IPS-NIHi7 (cell line): Measurements from ENCODE around the gene PLEKHM1.

Source experiments
- DNase-seq: peaks from one replicate; pipeline ENCODE4 v3.0.0; 2012; ENCODE audit warnings: mixed read lengths; ENCODE audit errors: extremely low spot score

PLEKHM1 gene

DNA sequence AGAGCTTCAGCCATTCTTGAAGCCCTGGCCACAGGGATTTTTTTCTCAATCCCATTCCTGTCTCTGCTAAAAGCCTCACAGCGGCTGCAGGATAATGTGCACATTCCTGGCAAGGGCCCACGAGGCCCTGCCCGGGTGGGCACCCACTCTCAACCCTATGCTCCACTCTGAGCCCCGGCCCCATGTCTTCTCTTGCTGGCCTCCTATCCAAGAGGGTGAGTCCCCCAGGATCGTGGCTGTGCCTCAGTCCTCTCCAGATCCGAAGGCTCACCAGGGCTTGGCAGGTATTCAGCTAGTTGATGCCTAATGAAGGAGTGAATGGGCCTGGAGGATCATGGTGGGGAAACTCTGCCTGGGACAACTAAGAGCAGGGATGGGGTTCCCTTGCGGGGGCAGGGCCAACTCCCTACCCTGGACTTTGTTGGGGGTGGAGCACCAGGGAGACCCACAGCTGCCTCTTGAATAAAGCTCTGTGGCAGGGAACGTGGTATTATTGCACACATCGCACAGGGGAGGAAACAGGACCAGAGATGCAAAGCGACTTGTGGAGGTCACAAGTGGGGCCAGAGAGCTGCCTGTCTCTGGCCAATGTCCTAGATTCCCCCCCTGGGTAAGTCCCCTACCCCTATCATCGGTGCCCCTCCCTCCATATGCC lies 63.2 kb downstream of the PLEKHM1 start:
- DNase-seq, result no peak

DNA sequence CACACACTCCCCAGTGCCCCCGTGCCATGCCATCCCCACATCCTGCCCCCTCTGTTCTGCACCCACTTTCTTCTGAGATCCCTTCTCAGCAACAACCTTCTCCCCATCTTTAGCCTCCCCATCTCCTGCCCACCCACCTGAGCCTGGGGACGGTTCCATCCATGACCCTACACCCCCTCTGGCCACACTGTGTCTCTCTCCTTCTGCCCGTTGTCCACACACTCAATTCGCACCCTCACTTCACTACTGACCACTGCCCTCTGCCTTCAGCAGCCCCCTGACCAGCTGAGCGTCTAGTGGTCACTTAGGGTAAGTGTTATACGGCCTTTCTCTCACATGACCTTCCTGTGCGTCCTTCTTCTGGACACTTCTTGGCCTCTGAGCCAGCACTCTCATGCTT lies 64.0 kb downstream of the PLEKHM1 start:
- DNase-seq, result no peak

DNA sequence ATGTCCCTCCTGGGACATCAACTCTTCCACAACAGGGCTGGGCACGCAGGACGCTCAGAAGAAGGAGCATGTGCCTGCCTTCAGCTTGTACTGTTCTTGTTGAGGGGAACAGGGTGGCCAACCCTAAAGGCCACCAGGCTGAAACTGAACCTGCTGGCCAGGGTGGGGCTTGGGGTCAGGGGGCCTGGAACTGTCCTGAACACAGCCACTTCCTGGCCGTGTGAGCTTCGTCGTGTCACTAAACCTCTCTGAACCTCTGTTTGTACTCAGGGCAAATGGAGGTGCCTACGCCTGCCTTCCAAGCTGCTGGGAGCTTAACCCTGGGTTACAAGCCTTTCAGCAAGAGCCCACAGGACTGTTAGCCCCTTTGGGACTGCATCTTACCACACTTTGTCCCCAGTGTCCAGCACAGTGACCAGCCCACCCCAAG lies 64.5 kb downstream of the PLEKHM1 start:
- no peak for DNase-seq

DNA sequence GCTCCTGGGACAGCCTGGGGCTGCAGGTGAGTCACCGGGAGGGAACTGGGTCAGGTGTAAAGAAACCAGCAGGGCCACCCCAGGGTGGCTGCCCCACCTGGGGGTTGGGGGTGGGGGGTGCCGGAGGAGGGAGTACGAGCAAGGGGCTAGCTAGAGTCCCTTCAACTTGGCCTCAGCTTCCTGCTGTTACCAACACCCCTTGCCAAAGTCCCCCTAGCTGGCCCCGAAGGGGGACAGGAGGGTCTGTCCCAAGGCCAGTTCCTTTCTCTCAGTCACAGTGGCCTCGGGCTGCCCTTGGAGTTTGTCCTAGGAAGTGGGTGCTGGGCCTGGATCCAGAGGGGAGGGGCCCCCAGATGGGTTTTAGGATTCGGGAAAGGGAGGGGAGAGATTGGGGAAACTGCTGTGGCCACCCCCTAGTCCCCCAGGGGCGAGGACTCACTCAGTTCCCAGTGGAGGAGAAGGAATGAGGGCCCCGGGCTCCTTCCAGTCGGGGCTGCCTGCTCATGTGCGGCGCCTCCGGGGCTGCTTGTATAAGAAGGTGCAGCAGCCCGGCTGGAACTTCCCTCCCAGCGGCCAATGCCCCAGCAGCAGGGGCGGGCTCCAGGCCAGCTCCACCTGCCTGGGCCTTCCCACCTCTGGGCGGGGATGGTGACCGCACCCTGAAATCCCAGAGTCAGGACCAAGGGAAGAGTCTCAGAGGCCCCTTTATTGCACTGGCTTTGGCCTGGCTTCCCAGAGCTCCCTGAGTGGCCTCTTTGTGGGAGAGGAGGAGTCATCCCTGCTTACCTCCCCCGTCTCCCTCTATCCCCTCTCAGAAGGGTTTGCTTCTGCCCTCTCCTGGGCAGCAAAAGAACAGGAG lies 65.2 kb downstream of the PLEKHM1 start:
- peak; percentile 78 for DNase-seq

DNA sequence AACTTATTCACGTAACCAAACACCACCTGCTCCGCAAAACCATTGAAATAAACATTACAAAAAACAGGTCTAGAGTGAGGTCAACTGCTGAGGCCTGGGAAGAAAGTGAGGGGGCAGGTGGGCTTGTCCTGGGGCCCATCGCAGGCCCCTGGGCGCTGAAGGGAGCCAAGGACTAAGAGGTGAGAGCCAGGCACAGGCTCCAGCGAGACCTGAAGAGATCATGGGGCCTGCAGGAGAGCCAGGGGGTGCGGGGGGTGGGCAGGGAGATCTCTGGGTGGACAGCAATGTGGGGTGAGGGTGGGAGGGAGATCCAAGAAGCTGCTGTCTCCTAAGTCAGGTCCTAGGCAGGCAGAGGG lies 65.8 kb downstream of the PLEKHM1 start:
- DNase-seq, result no peak

DNA sequence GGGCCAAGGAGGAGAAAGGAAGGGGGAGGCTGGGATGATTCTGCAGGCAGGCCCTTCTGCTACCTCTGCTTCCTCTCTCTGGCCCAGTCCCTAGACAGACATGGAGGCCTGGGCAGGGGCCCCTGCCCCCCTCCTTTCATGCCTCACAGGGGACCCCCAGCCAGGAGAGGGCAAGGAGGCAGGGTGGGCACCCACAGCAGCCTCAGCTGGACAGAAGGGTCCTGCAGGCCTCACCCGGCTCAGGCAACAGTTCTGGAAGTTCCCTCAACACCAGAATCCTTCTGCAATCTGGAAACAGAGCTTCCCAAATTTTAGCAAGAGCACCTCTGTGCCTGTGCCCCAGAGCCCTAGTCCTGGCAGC lies 66.6 kb downstream of the PLEKHM1 start:
- DNase-seq, result no peak

DNA sequence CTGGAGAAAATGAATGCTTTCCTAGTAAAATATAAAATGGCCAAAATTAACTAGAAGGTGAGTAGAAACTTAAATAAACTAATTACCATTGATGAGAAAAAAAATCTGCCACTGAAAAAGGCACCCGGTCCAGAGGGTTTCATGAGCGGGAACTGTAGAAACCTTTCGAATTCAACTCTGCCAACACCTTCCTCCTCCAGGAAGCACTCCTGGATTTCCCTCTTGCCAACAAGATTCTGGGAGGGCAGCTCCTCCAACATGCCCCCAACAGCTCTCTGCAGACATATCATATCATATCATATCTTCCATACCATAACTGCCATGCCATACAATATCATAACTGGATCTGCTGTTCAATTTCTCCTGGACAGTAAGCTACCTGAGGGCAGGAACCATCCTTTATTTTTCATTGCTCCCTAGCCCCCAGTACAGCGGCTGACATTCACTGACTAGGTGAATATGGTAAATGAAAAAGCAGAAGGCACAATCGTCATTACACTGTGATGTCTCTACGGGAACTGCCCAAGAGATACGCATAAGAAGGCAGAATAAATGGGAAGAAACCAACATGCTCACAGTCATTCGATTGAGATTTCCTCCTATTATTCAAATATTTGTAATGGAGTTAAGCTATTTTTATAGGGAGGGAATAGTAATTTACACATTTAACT lies 67.1 kb downstream of the PLEKHM1 start:
- no peak for DNase-seq

DNA sequence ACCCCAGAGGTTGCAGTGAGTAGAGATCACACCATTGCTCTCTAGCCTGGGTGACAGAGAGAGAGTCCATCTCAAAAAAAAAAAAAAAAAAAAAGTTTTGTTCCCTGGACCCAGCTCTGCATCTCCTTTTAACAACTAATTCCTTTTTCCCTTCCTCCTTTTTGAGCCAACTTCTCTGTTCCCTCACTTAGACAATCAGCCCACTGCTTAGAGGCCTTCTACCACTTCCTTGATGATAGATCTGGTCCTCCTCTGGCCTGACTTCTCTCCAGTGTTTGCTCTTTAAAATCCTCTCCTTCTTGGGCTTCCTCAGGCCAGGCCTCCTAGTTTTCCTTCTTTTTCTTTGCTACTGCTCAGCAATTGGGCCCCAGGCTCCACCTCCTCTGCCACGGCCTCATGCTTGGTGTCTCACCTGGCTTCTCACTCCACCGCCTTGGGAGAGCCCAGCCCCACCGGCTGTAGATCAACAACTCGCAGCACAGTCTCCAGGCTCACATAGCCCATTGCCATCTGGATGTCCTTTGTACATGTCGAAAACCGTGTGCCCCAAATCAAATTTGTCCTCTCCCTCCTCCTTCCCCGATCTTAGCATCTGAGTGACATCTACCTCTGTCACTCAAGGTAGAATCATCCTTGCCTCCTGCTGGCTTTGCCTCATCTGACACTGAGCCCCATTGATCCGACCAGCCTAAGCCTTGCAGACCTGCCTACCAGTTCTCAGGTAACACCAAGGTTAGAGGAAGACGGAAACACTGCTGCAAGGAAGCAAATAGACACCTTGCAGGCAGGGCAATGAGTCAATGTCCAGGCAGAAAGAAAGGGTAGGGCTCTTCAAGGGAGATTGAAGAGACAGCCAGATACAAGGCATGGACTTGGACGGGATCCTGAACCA lies 75.3 kb downstream of the PLEKHM1 start:
- DNase-seq, result no peak

DNA sequence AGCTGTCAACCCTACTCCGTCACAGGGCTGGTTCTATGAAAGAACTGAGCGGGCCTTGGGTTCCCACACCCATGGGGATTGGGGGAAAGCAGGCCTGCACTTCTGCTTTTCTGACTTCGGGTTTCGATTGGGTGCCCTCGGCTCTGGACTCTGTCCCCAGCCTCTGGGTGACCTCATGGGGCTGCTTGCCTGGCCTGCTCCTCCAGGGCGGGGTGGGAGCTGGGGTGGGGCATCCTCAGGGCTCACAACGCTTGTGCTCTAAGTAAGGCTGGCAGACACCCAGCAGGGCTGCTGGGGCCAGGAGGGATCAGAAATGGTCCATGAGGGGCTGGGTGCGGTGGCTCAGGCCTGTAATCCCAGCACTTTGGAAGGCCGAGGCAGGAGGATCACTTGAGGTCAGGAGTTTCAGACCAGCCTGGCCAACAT lies 77.0 kb downstream of the PLEKHM1 start:
- no peak for DNase-seq

DNA sequence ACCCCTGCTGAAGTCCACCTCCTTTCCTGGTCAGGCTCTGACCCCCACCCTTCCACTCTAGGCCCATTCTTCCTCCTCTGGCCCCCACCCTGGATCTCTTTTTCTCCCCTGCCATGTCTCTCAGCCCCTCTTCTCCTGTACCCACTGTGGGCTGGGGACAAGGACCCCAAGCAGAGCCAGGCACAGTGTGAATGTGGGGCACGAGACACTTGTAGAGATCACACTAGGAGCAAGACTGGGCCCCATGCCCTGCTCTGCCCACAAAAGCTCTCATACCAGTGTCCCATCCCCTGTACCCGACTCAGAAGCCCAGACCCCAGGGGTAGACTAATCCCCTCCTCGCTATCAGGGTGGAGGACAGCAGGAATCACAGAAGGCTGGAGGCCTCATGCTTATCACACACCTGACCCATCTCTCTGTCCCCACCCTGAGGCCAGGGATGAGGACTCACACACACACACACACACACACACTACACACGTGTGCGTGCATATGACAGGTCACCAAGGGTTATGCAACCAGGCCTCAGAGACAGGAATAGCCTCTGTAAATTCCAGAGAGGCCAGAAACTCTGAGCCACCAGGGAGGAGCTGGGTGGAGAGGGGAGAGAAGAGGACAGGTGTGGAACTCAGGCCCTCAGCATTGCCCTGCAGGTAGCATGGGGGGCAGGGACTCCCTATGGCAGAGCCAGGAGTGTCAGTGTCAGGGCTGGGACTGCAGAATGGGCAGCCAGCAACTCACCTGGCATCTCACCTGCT lies 79.0 kb downstream of the PLEKHM1 start:
- DNase-seq, result no peak

DNA sequence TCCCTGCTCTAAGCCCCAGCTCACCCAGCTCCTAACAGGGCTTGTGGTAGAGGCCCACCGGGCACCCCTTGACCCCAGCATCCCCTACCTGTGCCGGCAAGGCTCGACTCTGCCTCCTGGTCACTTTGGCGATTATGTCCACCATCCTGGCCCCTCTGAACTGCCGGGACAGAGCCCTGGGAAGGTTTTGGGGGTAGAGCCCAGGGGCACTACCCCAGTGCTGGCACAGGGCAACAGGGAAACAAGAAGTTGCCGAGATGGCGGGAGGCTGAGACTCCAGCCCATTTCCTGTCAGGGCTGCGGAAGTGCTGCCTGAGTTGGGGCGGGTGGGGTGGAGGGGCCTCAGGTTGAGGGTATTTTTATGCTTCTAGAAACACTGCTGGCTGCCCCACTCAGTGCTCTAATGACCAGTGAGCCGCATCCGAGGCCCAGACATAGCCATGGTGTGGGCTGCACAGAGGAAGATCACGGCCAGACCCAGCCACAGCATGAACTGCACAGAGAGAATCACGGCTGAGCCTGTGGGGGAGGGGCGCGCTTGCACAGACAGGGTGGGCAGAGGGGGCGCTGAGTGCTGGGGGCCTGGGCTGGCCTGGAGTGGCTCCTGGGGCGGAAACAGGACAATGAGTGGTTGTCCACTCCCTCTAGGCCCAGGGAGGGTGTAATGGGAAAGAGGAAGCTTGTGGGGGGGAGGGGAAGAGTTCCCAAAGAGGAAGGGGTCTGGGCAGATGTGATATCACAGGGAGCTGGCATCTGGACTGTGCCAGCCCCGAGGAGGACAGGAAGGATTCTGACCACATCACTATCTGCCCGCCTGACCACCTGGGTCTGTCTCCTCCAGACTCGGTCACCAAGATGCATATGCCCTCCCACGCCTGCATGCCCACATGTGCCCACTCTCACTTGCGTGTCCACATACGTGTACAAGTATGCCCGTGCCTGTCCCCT lies 80.1 kb downstream of the PLEKHM1 start:
- no peak for DNase-seq

DNA sequence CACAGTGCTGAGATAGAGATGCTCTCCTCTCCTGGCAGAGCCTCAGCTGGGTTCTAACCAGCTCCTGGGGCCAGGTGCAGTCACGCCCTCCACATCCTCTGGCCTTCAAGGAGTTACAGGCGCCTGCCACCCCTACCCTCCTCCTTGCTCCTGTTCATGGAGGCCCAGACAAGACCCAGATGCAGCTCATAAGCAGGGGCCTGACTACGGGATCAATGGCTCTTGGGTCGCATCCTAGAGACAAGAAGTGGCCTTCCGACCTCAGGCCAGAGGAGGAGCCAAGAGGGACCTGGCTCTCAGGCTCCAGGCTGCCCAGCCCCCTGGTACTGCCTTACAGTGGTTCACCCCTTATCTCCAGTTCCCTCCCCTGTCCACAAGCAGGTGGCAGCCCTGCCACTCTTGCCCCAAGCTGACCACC lies 80.9 kb downstream of the PLEKHM1 start:
- no peak for DNase-seq

DNA sequence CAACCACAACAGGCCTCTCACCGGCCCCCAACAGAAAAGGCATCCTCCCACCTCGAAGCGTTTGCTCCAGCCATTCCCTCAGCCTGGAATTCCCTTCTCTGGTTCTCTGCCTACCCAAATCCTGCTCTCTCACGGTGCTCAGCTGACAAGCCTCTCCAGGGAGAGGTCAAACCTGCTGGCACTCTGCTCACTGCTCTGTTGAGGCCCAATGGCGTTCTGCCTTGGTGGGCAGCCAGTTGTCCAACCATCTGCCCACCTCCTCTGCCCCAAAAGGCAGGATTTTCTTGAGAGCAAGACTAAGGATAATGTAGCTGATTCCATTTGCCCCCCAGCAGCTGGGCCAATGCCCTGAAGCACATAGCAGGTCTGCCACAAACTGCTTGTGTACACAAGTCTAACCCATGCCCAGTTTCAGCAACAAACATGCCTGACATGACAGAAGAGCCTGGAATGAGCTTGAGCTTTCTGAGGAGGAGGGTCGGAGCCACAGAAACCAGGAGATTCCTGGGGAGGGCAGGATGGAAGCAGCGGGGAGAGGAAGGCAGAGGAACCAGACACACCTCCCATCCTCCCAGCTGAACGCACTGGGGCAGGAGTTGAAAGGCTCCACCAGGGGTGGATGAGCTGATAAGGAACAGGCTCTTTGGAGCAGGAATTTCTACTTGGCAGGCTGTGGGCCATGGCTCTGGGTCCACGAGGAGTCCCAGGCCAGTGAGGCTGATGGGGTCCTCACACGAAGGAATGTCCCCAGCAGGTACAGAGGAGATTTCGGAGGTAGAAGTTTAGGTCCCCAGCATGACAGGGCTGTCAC lies 81.7 kb downstream of the PLEKHM1 start:
- DNase-seq, result no peak

DNA sequence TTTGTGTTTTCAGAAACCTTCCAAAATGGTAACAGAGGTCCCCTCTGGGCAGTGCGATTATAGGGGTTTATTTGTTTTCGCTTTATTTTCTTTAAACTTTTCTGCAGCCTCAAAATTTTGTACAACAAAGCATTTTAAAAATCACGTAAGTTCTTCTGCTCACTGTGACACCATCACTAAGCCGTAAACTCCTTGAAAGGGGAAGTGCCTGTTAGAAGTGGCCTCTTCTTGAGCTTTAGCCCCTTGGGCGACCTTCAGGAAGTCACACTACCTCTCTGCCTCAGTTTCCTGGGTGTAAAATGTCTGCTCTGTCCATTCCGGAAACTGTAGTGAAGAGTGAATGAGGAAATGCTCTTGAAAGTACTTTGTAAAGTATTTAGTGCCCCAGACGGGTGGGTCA lies 84.4 kb downstream of the PLEKHM1 start:
- no peak for DNase-seq

DNA sequence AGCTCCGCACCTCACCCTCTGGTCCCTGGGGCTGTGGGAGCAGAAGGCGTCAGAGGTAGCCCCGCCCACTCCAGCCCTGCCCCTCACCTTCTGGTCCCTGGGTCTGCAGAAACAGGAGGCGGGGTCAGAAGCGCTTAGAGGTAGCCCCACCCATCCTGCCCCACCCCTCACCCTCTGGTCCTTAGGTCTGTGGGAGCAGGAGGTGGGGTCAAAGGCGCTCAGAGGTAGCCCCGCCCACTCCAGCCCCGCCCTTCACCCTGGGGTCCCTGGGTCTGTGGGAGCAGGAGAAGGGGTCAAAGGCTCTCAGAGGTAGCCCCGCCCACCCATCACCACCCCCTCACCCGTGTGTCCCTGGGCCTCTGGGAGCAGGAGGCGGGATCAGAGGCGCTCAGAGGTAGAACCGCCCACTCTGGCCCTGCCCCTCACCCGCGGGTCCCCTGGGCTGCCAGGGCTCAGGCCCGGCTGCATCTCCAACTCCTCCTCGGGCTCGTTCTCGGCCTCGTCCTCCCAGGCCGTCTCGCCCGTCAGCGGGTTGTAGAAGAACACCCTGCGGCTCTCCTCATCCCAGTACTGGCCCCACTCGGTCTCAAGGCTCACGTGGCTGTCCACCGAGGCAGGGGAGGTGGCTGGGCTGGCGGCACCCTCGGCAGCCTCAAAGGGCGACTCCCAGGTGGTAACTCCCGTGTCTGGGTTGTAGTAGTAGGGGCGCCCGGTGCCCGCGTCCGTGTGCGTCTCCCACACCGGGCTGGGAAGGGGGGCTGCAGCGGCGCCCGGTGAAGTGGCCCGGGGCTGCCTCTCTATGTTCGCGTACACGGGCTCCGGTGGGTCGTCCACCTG lies 85.1 kb downstream of the PLEKHM1 start:
- peak; percentile 95 for DNase-seq

DNA sequence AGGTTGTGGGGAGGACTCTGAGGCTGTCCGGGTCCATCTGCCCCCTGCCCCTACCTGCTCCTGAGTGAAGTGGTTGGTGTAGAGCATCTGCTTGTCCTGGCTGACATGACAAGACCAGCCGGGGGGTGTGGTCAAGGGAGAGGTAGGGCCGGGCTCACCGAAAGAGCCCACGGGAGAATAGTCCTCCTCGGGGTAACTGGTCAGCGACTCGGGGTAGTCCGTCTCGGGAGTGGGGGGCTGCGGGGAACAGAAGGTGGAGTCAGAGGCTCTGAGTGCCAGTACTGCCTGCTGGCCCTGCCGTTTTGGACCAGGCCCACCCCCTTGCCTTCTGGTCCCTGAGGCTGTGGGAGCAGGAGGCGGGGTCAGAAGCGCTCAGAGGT lies 85.7 kb downstream of the PLEKHM1 start:
- DNase-seq, result no peak

DNA sequence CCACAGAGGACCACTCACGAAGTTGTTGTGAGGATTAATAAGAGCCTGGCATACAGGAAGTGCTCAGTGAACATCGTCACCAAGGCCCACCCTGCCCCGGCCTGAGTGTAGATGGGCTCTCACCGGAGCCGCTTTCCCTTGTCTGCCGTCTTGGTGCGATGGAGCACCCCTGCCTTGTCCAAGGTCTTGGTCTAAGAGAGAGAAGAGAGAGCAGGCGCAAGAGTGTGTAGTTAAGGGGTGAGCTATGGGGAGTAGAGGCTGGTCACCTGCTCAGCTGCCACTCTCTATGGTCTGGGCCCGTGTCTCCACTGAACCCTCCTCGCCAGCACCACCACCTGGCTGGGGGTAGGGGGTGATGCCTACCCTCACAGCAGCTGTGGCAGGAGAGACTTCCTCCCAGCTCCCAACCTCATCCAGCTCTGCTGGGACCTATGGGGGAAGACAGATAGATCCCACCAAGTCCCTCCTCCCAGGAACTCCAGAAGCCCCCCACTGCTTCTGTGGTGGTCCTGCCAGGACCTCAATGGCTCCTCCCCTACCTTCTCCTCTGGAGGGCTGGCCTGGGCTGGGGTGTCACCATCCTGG lies 86.5 kb downstream of the PLEKHM1 start:
- DNase-seq, result no peak

DNA sequence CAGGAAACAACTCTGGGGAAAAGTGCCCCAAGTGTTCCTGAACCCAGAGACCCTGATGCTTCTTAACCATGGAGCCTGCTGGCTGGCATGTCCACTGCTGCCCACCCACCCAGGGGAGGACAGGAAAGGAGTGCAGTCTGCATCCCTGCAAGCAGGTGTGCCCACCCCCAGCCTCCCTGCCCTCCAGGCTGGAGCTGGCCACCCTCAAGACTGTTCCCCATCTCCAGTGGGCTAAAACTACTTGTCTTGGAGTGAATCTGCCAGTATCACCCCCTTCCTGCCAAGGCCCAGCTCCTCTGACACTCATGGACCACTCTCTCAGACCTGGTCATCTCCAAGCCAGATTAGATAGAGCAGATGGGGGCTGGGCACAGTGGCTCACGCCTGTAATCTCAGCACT lies 87.6 kb downstream of the PLEKHM1 start:
- DNase-seq, result no peak
